Measurements from ENCODE around the gene DUSP10.

DNA sequence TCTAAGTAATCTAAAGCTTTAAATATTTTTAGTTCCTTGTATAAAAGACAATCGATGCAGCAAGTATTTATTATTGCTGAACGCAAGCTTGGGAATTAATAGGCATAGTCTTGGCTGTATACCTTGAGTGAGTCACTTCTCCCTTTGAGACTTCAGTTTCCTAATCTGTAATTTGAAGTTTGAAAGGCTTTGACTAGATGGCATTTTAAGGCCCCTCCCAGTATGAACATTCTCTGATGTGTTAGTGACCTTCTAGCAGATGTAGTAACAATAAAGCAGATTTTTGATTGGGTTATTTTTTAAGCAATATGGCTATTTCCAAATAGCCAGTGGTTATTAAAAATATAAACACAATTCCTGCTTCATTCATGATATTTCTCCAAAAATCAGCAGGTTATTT is 58.2 kb downstream of the DUSP10 start:
- no peak for TF ChIP-seq GATA2 (IDR thresholded peaks at IDR 0.05; ENCODE audit: low read depth, low read length)
- no peak for TF ChIP-seq GATA3 (IDR thresholded peaks at IDR 0.05; ENCODE audit: low read depth, low read length)

All from SH-SY5Y (cell line).